Right renal pelvis (tissue), 4 donors: ENCODE data around the gene IFT43. TPM values are rescaled to one million over a fixed set of nuclear protein-coding genes. Genes with fewer than 3 reads are reported as not detected.
A peak's percentile ranks its signal among the peaks of the same experiment; 100 is the strongest.

Experiments
- DNase-seq, 4 donors: peaks; one replicate each; pipeline ENCODE4 v3.0.0-alpha.2; 2013; ENCODE audit warnings: low read depth in 4 of 4, low spot score in 3 of 4, missing footprints in 1 of 4
- polyA plus RNA-seq, 4 donors: library from polyadenylated mRNA; unstranded; fragments of 120-200 nt; gene quantifications; one replicate each; pipeline ENCODE4 v1.2.1, GENCODE V29; 2013; ENCODE audit not compliant: insufficient read length in 4 of 4

Gene IFT43
- polyA plus RNA-seq, 4 donors = 41.3 to 53.9 (median 43.2) TPM

- no peak for DNase-seq
Measured at GRCh38 chr14:76101391-76102379, 116.1 kb downstream of the IFT43 start.

DNA sequence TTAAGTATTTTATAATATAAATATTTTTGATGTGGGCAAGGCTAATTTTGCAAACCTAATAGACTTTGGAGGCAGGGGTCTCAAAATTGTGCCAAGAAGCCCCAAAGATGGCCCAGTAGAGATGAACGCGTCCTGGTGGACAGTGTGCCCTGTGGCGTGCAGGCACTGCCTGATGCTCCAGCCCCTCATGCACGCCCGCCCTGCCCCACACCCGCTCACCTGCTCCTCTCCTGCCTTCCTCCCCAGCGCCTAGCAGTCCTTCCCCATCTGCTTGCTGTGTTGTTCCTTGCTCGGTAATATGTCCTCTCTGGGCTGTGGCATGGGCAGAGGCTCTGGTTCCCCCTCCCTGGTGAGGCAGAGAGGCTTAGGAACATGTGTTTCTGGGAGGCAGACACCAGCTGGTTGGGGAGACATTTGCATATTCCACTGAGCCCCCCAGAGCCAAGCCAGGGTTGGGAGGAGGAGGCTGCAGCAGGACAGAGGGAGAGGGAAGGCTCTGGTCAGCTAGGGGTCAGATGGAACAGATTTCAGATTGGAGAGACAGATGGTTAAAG, 119.3 kb downstream of the IFT43 start:
- no peak for DNase-seq

GRCh38 chr14:76106188-76106587, 120.6 kb downstream of the IFT43 start:
- DNase-seq = no peak

- no peak for DNase-seq
Measured at GRCh38 chr14:76109087-76109880, 123.7 kb downstream of the IFT43 start.

- DNase-seq = no peak
Measured at GRCh38 chr14:76112889-76113624, 127.5 kb downstream of the IFT43 start.

DNA sequence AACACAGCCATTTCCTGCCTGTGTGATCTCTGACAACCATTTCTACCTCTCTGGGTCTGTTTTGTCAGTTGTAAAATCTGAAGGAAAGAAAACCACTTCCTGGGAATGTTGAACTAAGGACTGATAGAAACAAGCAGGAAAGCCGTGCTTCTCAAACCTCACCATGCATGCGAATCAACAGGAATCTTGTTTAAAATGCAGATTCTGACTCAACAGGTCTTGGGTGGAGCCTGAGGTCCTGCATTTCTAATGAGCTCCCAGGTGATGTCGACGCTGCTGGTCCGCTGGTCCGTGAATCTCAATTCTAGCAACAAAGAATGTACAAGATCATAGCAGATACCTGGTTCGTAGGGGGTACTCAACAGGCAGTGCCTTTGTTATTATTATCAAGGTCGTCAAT, 128.1 kb downstream of the IFT43 start:
- no peak for DNase-seq

DNA sequence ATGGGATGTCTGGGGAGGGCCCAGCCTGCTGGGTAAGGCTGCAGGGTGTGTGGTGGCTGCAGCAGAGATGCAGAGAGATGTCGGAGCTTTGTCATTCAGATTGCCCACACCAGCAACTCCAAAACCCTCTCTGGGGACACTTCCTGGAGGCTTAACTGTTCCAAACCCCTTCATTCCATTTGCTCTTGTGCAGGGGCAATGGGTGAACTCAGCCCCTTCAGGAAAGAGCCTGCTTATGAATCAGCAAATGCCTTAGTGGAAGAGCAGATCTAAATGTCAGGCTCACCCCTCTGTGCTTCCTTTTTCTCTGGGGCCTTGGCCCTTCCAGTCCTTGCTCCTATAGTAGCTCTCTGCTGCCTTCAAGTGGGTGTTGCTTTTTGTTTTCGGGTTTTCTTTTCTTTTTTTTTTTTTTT, 129.5 kb downstream of the IFT43 start:
- no peak for DNase-seq

DNA sequence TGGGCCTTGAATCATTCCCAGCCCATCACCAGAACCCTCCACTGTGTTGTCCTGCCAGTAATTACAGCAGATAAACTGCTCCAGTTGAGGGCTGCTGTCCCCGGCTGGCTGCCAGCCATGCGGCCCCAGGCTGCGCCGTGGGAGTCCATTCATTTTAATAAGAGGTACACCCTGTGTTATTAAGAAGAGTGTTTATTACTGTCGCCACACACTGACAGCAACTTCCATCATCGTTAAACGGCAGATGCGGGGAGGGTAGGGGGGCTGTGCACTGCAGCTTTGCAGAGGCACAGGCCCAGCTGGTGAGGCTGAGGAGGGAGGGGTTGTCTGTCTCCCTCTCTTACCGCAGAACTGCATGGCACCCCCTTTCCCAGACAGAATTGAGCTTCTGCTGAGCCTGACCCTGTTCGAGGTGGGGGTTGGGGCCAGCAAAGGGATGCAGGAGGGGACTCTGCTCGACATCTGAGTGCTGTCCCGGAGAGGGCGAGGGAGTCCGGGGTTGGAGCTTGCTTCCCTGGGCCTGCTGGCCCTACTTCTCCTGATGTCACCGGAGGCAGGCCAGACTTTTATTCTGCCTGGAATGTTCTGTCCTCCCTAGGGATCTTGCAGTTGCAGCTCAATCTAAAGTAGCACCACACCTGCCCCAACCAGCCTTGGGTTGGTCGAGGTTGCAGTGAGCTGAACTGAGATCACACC, 132.4 kb downstream of the IFT43 start:
- no peak for DNase-seq

- DNase-seq = no peak
Measured at GRCh38 chr14:76118594-76118993, 133.0 kb downstream of the IFT43 start.

- no peak for DNase-seq
Measured at GRCh38 chr14:76121089-76121748, 135.7 kb downstream of the IFT43 start.

DNA sequence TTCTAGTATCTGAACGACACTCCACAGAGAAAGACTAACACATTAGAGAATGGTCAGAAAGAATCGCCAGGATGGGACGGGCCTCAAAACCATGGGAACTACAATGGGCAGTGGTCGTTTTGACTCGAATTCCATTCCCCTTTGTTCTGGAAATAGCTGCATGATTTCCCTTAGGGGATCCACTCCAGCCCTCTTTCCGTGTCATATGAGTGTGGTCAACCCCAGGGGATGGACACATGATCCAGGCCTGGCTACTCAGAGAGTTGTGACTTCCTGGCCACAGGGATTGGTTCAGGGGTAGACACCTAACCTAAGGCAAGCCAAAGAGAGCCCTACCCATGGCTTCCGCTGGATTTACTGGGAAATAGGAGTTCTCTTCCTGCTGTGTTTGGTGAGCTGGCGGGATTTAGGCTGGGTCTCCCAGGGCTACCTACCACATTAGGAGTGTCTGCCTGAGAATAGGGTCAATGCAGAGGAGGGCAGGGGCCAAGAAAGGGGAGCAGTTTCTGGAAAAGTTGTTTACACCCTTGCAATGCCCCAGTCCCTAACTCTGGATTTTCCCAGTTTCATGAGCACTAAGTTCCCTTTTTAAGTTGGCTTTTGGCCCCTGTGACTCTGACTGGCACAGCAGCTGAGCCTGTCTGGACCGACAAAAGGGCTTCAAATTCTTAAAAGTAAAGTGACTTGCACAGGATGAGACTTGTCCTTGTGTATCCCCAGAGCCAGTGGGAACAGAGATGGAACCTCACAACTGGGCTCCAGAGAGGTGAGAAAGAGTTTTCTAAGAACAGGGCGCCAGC, 138.1 kb downstream of the IFT43 start:
- DNase-seq = no peak

DNA sequence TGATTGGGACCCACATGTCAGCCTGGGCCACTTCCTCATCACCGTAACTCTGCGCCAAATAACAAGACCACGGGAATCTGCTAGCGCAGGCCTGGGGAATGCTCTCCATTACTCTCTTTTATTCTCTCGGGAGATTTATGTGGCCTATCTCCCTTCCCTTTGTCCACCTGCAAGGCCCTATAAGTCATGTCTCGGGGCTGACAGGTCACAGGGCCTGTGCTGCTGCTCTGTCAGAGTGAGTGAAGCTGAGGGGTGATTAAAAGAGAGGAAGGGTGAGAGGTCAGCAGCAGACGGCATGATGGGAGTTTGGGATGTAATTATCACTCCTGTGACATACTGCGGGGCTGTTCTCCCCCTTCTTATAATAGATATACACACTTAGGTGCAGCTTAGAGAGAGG, 139.9 kb downstream of the IFT43 start:
- DNase-seq = no peak

DNA sequence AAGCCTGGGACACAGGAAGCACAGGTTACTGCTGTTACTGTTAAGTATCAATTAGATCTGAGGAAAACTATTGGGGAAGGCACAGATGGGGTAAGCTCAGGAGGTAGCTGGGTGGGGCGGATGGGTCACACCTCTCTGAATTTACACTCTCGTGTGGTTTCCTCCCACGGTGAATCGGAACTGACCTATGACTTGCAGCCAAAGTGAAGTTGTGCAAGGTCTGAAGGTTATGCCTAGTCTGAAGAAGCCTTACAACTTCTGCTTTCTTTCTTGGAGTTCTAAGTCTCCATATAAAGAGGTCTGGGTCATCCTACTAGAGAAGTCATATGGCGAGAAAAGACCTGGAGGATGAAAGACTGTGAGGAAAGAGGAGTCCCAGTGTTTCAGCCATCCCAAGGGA, 140.5 kb downstream of the IFT43 start:
- DNase-seq = no peak

- no peak for DNase-seq
Measured at GRCh38 chr14:76129851-76130576, 144.5 kb downstream of the IFT43 start.

GRCh38 chr14:76131071-76131965, 145.8 kb downstream of the IFT43 start:
- no peak for DNase-seq

- DNase-seq = peak in 2 of 4 donors; percentile 49
Measured at GRCh38 chr14:76133103-76133502, 147.5 kb downstream of the IFT43 start.
